Liver (tissue), 3 donors: ENCODE measurements around the gene IRF6.

Experiments used
- EGR1 ChIP-seq, 2 donors: IDR thresholded peaks; 2 replicates each; pipeline ENCODE4 v1.6.1; 2016 to 2018; ENCODE audit warnings: antibody characterized with exemption in 2 of 2, low read depth in 2 of 2
- FOXA1 ChIP-seq: IDR thresholded peaks from 2 replicates; pipeline ENCODE4 v1.6.1; 2016; ENCODE audit warnings: antibody characterized with exemption
- JUND ChIP-seq, 2 donors: IDR thresholded peaks; 2 replicates each; pipeline ENCODE4 v1.6.1; 2016; ENCODE audit warnings: antibody characterized with exemption in 2 of 2
- RAD21 ChIP-seq, 2 donors: IDR thresholded peaks; 2 replicates each; pipeline ENCODE4 v1.6.1; 2016; ENCODE audit warnings: antibody characterized with exemption in 2 of 2, mild to moderate bottlenecking in 2 of 2
- SP1 ChIP-seq: IDR thresholded peaks from 2 replicates; pipeline ENCODE4 v1.6.1; 2018; ENCODE audit warnings: antibody characterized with exemption, mild to moderate bottlenecking
- YY1 ChIP-seq: IDR thresholded peaks from 2 replicates; pipeline ENCODE4 v1.6.1; 2016; ENCODE audit warnings: antibody characterized with exemption, mild to moderate bottlenecking
- TF ChIP-seq, protein P1 (sequence below): fragments of 150-350 bp; IDR thresholded peaks from 2 replicates; pipeline ENCODE4 v1.5.1; 2017; ENCODE audit warnings: improper control_type of control experiment, low read depth, low read length; ENCODE audit not compliant: missing input control
- TF ChIP-seq, protein P2 (sequence below): IDR thresholded peaks from 2 replicates; pipeline ENCODE4 v1.6.1; 2016; ENCODE audit warnings: antibody characterized with exemption
- TF ChIP-seq, protein P3 (sequence below): IDR thresholded peaks from 2 replicates; pipeline ENCODE4 v1.6.1; 2016; ENCODE audit warnings: antibody characterized with exemption, mild to moderate bottlenecking
- TF ChIP-seq, protein P4 (sequence below): IDR thresholded peaks from 2 replicates; pipeline ENCODE4 v1.6.1; 2016; ENCODE audit warnings: antibody characterized with exemption
- TF ChIP-seq, protein P5 (sequence below): IDR thresholded peaks from 2 replicates; pipeline ENCODE4 v1.6.1; 2016; ENCODE audit warnings: antibody characterized with exemption
- donor health status: healthy.
- donor health status: healthy.

DNA sequence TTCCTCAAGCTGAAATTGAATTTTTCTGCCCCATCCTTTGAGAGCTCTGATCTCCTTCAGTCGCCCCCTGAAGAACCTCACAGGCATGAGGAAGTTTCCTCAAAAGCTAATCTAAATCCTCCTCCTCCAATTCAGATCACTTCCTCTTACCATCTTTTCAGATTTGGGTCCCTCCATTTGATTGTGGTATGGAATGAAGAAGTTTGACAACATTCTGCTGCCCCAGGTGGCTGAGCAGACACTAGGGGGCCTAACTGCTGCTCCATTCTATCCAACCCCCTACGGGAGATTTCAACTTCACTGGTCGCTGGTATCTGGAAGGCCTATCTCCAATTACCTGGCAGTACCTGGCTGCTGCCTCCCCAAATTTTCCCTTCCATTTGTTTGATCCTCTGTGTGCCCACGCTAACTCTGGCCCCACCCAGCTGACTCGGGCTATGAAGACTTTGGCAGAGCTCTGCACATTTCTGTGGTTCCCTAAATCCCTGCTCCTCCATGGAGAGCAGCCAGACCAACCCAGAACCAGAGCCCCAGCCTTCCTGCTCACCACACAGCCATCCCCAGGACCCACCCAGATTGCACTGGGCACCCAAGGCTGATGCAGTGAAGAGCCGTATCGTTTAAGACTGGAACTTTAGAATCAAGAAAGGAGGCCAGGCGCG is 7.8 kb downstream of the IRF6 start:
- TF ChIP-seq, protein P1, sequence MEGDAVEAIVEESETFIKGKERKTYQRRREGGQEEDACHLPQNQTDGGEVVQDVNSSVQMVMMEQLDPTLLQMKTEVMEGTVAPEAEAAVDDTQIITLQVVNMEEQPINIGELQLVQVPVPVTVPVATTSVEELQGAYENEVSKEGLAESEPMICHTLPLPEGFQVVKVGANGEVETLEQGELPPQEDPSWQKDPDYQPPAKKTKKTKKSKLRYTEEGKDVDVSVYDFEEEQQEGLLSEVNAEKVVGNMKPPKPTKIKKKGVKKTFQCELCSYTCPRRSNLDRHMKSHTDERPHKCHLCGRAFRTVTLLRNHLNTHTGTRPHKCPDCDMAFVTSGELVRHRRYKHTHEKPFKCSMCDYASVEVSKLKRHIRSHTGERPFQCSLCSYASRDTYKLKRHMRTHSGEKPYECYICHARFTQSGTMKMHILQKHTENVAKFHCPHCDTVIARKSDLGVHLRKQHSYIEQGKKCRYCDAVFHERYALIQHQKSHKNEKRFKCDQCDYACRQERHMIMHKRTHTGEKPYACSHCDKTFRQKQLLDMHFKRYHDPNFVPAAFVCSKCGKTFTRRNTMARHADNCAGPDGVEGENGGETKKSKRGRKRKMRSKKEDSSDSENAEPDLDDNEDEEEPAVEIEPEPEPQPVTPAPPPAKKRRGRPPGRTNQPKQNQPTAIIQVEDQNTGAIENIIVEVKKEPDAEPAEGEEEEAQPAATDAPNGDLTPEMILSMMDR: no peak
- TF ChIP-seq, protein P2, sequence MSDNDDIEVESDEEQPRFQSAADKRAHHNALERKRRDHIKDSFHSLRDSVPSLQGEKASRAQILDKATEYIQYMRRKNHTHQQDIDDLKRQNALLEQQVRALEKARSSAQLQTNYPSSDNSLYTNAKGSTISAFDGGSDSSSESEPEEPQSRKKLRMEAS: no peak
- TF ChIP-seq YY1 (no peak), RAD21 (IDR thresholded peaks at IDR 0.05) (no peak), JUND (IDR thresholded peaks at IDR 0.05) (no peak), SP1 (no peak), EGR1 (IDR thresholded peaks at IDR 0.05; ENCODE audit: low read depth in 2 of 2) (no peak), FOXA1 (no peak)
- TF ChIP-seq, protein P3, sequence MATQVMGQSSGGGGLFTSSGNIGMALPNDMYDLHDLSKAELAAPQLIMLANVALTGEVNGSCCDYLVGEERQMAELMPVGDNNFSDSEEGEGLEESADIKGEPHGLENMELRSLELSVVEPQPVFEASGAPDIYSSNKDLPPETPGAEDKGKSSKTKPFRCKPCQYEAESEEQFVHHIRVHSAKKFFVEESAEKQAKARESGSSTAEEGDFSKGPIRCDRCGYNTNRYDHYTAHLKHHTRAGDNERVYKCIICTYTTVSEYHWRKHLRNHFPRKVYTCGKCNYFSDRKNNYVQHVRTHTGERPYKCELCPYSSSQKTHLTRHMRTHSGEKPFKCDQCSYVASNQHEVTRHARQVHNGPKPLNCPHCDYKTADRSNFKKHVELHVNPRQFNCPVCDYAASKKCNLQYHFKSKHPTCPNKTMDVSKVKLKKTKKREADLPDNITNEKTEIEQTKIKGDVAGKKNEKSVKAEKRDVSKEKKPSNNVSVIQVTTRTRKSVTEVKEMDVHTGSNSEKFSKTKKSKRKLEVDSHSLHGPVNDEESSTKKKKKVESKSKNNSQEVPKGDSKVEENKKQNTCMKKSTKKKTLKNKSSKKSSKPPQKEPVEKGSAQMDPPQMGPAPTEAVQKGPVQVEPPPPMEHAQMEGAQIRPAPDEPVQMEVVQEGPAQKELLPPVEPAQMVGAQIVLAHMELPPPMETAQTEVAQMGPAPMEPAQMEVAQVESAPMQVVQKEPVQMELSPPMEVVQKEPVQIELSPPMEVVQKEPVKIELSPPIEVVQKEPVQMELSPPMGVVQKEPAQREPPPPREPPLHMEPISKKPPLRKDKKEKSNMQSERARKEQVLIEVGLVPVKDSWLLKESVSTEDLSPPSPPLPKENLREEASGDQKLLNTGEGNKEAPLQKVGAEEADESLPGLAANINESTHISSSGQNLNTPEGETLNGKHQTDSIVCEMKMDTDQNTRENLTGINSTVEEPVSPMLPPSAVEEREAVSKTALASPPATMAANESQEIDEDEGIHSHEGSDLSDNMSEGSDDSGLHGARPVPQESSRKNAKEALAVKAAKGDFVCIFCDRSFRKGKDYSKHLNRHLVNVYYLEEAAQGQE: no peak
- TF ChIP-seq, protein P4, sequence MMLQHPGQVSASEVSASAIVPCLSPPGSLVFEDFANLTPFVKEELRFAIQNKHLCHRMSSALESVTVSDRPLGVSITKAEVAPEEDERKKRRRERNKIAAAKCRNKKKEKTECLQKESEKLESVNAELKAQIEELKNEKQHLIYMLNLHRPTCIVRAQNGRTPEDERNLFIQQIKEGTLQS: no peak
- TF ChIP-seq, protein P5, sequence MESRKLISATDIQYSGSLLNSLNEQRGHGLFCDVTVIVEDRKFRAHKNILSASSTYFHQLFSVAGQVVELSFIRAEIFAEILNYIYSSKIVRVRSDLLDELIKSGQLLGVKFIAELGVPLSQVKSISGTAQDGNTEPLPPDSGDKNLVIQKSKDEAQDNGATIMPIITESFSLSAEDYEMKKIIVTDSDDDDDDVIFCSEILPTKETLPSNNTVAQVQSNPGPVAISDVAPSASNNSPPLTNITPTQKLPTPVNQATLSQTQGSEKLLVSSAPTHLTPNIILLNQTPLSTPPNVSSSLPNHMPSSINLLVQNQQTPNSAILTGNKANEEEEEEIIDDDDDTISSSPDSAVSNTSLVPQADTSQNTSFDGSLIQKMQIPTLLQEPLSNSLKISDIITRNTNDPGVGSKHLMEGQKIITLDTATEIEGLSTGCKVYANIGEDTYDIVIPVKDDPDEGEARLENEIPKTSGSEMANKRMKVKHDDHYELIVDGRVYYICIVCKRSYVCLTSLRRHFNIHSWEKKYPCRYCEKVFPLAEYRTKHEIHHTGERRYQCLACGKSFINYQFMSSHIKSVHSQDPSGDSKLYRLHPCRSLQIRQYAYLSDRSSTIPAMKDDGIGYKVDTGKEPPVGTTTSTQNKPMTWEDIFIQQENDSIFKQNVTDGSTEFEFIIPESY: no peak
